Measurements from ENCODE around the gene SIRPD. TPM values are rescaled to one million over a fixed set of nuclear protein-coding genes. Genes with fewer than 3 reads are reported as not detected.
"Not testable (repeated sequence)": the region's sequence is repeated elsewhere in the genome, so short reads cannot be mapped to it uniquely, and the experiment has no call there.

The SIRPD gene
- not detected for polyA plus RNA-seq (ENCODE audit: insufficient read length)
- long read RNA-seq, donor 1 = 0 reads
- long read RNA-seq, donor 2 = 0 reads
- long read RNA-seq, donor 3 = 0 reads
- long read RNA-seq, donor 4 = 0 reads
- long read RNA-seq, donor 5 = 0 reads
- long read RNA-seq, donor 6 = 0 reads
- long read RNA-seq, donor 7 = 0 reads
- long read RNA-seq, donor 8 = 0 reads

GRCh38 chr20:1557605-1558004 is at the start of gene SIRPD:
Gene SIRPD (minus strand): TSS chr20:1557705. CDS start chr20:1557653, 52 bp downstream.
- no peak for DNase-seq

GRCh38 chr20:1600736-1601135 is 43.2 kb upstream of the SIRPD start:
- no peak for DNase-seq

GRCh38 chr20:1595333-1595732 is 37.8 kb upstream of the SIRPD start:
- no peak for DNase-seq

- no peak for DNase-seq
Observed at GRCh38 chr20:1588533-1589460, 31.3 kb upstream of the SIRPD start.

GRCh38 chr20:1587781-1588532 is 30.5 kb upstream of the SIRPD start:
- DNase-seq = no peak

GRCh38 chr20:1579488-1579887 is 22.0 kb upstream of the SIRPD start:
- no peak for DNase-seq

- DNase-seq = no peak
Observed at GRCh38 chr20:1577906-1578305, 20.4 kb upstream of the SIRPD start.

GRCh38 chr20:1577313-1577712 is 19.8 kb upstream of the SIRPD start:
- not testable (repeated sequence) for DNase-seq

GRCh38 chr20:1576641-1577040 is 19.1 kb upstream of the SIRPD start:
- DNase-seq = no peak

- DNase-seq = not testable (repeated sequence)
Observed at GRCh38 chr20:1576003-1576402, 18.5 kb upstream of the SIRPD start.

- not testable (repeated sequence) for DNase-seq
Observed at GRCh38 chr20:1571583-1571982, 14.1 kb upstream of the SIRPD start.

GRCh38 chr20:1569415-1569881 is 11.9 kb upstream of the SIRPD start:
- no peak for DNase-seq

- no peak for DNase-seq
Observed at GRCh38 chr20:1568163-1568490, 10.6 kb upstream of the SIRPD start.

GRCh38 chr20:1567392-1568162 is 10.1 kb upstream of the SIRPD start:
- DNase-seq = no peak

GRCh38 chr20:1566701-1567100 is 9.2 kb upstream of the SIRPD start:
- DNase-seq = no peak

- no peak for DNase-seq
Observed at GRCh38 chr20:1565461-1565860, 8.0 kb upstream of the SIRPD start.

GRCh38 chr20:1563598-1563997 is 6.1 kb upstream of the SIRPD start:
- DNase-seq = no peak

- no peak for DNase-seq
Observed at GRCh38 chr20:1562622-1563021, 5.1 kb upstream of the SIRPD start.

- no peak for DNase-seq
Observed at GRCh38 chr20:1561350-1561749, 3.8 kb upstream of the SIRPD start.

- DNase-seq = no peak
Observed at GRCh38 chr20:1555952-1556351, 1.6 kb downstream of the SIRPD start.

GRCh38 chr20:1539816-1540419 is 17.6 kb downstream of the SIRPD start:
- no peak for DNase-seq

- no peak for DNase-seq
Observed at GRCh38 chr20:1538655-1539054, 18.9 kb downstream of the SIRPD start.

Measured in left kidney (tissue), 8 donors.